ENCODE measurements around the gene BSND.

Gene BSND

GRCh38 chr1:55056632-55056992, 57.9 kb downstream of the BSND start:
- Histone ChIP-seq H3K4me2 (ENCODE audit: low read length) (no peak overlapping the region), H3K79me2 (ENCODE audit: low read length) (no peaks in the 10 kb centered on the region), H3K4me3 (ENCODE audit: low read length) (no peak overlapping the region), H3K27ac (ENCODE audit: low read length) (no peak overlapping the region), H4K20me1 (ENCODE audit: insufficient read depth, low read length) (no peaks in the 10 kb centered on the region), H3K9ac (ENCODE audit: low read length) (no peak overlapping the region), H3K27me3 (ENCODE audit: low read depth, low read length) (no peaks in the 10 kb centered on the region), H3K4me1 (ENCODE audit: low read length) (no peaks in the 10 kb centered on the region), H3K36me3 (replicated peaks; ENCODE audit: low read depth, low read length) (no peaks in the 10 kb centered on the region), H3K9me3 (ENCODE audit: insufficient read depth, low read length) (no peaks in the 10 kb centered on the region), H2AFZ (ENCODE audit: low read depth, low read length) (no peak overlapping the region)
- no peak for TF ChIP-seq EZH2phosphoT487 (IDR thresholded peaks at IDR 0.05; ENCODE audit: low read depth)

GRCh38 chr1:55057270-55057955, 58.7 kb downstream of the BSND start:
- Histone ChIP-seq H2AFZ (ENCODE audit: low read depth, low read length) (no peak overlapping the region), H3K4me1 (ENCODE audit: low read length) (no peaks in the 10 kb centered on the region), H3K9ac (ENCODE audit: low read length) (no peak overlapping the region), H3K9me3 (ENCODE audit: insufficient read depth, low read length) (no peaks in the 10 kb centered on the region), H3K4me2 (ENCODE audit: low read length) (no peak overlapping the region), H3K36me3 (replicated peaks; ENCODE audit: low read depth, low read length) (no peaks in the 10 kb centered on the region), H3K27ac (ENCODE audit: low read length) (no peak overlapping the region), H3K4me3 (ENCODE audit: low read length) (no peak overlapping the region), H3K27me3 (ENCODE audit: low read depth, low read length) (no peaks in the 10 kb centered on the region), H3K79me2 (ENCODE audit: low read length) (no peaks in the 10 kb centered on the region), H4K20me1 (ENCODE audit: insufficient read depth, low read length) (no peaks in the 10 kb centered on the region)
- no peak for TF ChIP-seq EZH2phosphoT487 (IDR thresholded peaks at IDR 0.05; ENCODE audit: low read depth)
- no peak for TF ChIP-seq CTCF (IDR thresholded peaks at IDR 0.05; ENCODE audit: low read depth, low read length)

GRCh38 chr1:55057956-55058298, 59.2 kb downstream of the BSND start:
- H4K20me1 ChIP-seq (ENCODE audit: insufficient read depth, low read length) = no peaks in the 10 kb centered on the region
- TF ChIP-seq CTCF (IDR thresholded peaks at IDR 0.05; ENCODE audit: low read depth, low read length) = no peak
- TF ChIP-seq EZH2phosphoT487 (IDR thresholded peaks at IDR 0.05; ENCODE audit: low read depth) = no peak
- H3K36me3 ChIP-seq (replicated peaks; ENCODE audit: low read depth, low read length) = no peaks in the 10 kb centered on the region
- no peaks in the 10 kb centered on the region for H3K4me1 ChIP-seq (ENCODE audit: low read length)
- no peaks in the 10 kb centered on the region for H3K79me2 ChIP-seq (ENCODE audit: low read length)
- H3K27ac ChIP-seq (ENCODE audit: low read length) = no peak overlapping the region
- H2AFZ ChIP-seq (ENCODE audit: low read depth, low read length) = no peak overlapping the region
- no peaks in the 10 kb centered on the region for H3K27me3 ChIP-seq (ENCODE audit: low read depth, low read length)
- H3K4me2 ChIP-seq (ENCODE audit: low read length) = no peak overlapping the region
- no peak overlapping the region for H3K4me3 ChIP-seq (ENCODE audit: low read length)
- H3K9ac ChIP-seq (ENCODE audit: low read length) = no peak overlapping the region
- H3K9me3 ChIP-seq (ENCODE audit: insufficient read depth, low read length) = no peaks in the 10 kb centered on the region

GRCh38 chr1:55059302-55060132, 60.8 kb downstream of the BSND start:
- no peaks in the 10 kb centered on the region for H3K4me1 ChIP-seq (ENCODE audit: low read length)
- H3K27me3 ChIP-seq (ENCODE audit: low read depth, low read length) = no peaks in the 10 kb centered on the region
- H3K9me3 ChIP-seq (ENCODE audit: insufficient read depth, low read length) = no peaks in the 10 kb centered on the region
- no peak overlapping the region for H2AFZ ChIP-seq (ENCODE audit: low read depth, low read length)
- no peaks in the 10 kb centered on the region for H4K20me1 ChIP-seq (ENCODE audit: insufficient read depth, low read length)
- TF ChIP-seq EZH2phosphoT487 (IDR thresholded peaks at IDR 0.05; ENCODE audit: low read depth) (no peak), CTCF (IDR thresholded peaks at IDR 0.05; ENCODE audit: low read depth, low read length) (no peak)
- no peak overlapping the region for H3K27ac ChIP-seq (ENCODE audit: low read length)
- H3K79me2 ChIP-seq (ENCODE audit: low read length) = no peaks in the 10 kb centered on the region
- no peaks in the 10 kb centered on the region for H3K36me3 ChIP-seq (replicated peaks; ENCODE audit: low read depth, low read length)
- H3K4me2 ChIP-seq (ENCODE audit: low read length) = no peak overlapping the region
- no peak overlapping the region for H3K4me3 ChIP-seq (ENCODE audit: low read length)
- H3K9ac ChIP-seq (ENCODE audit: low read length) = no peak overlapping the region
